Vagina (tissue), 2 donors: Measurements from ENCODE around the gene NFIA.

Experiments
- CTCF ChIP-seq, 3 experiments: fragments of 450-650 bp in 2 of 3; fragments of 200-600 bp in 1 of 3; sonication (generic) in 1 of 3; IDR thresholded peaks; one replicate each; pipeline ENCODE4 v1.5.1; 2017 to 2019; ENCODE audit warnings: antibody characterized with exemption in 3 of 3, mild to moderate bottlenecking in 2 of 3, moderate library complexity in 2 of 3
- POLR2A ChIP-seq, 2 donors: fragments of 450-650 bp; IDR thresholded peaks; one replicate each; pipeline ENCODE4 v1.6.1; 2017; ENCODE audit warnings: antibody characterized with exemption in 2 of 2, mild to moderate bottlenecking in 2 of 2, moderate library complexity in 2 of 2
- POLR2AphosphoS5 ChIP-seq, 2 donors: sonication (generic); formaldehyde crosslinking; IDR thresholded peaks; one replicate each; pipeline ENCODE4 v1.9.0; 2017; ENCODE audit warnings: antibody characterized with exemption in 2 of 2, mild to moderate bottlenecking in 2 of 2, low read depth in 1 of 2; ENCODE audit not compliant: insufficient read depth in 1 of 2

- TF ChIP-seq POLR2AphosphoS5 (IDR thresholded peaks at IDR 0.05; ENCODE audit: insufficient read depth in 1 of 2, low read depth in 1 of 2) (no peak), CTCF (IDR thresholded peaks at IDR 0.05) (no peak), POLR2A (IDR thresholded peaks at IDR 0.05) (no peak)
These were observed 158.5 kb downstream of the NFIA start for GRCh38 chr1:61240878-61241277.
